HEK293T (cell line): ENCODE results near the gene CARM1.

Experiments
- CTCF ChIA-PET: fragments of 350-600 bp; formaldehyde crosslinking; extraction: SDS; loops from one replicate; lab custom pipeline; 2021; ENCODE audit warnings: antibody characterized with exemption, inconsistent platforms; lab: Yijun Ruan, JAX
- POLR2A ChIA-PET: fragments of 350-600 bp; formaldehyde crosslinking; extraction: SDS; loops from one replicate; lab custom pipeline; 2020; ENCODE audit warnings: antibody characterized with exemption, inconsistent platforms; lab: Yijun Ruan, JAX
- DNase-seq: peaks from one replicate; pipeline ENCODE4 v3.0.0; 2012; ENCODE audit warnings: mixed read lengths; ENCODE audit errors: extremely low spot score
- ARNT ChIP-seq: fragments of 450-650 bp; IDR thresholded peaks from 2 replicates; pipeline ENCODE4 v1.6.1; 2017; ENCODE audit warnings: mild to moderate bottlenecking
- BHLHE40 ChIP-seq: fragments of 450-650 bp; IDR thresholded peaks from 2 replicates; pipeline ENCODE4 v1.6.1; 2016; ENCODE audit warnings: mild to moderate bottlenecking, moderate library complexity, borderline replicate concordance
- CTBP1 ChIP-seq: fragments of 450-650 bp; IDR thresholded peaks from 2 replicates; pipeline ENCODE4 v1.6.1; 2016; ENCODE audit warnings: borderline replicate concordance
- ELF4 ChIP-seq: fragments of 450-650 bp; IDR thresholded peaks from 2 replicates; pipeline ENCODE4 v1.6.1; 2017; ENCODE audit warnings: antibody characterized with exemption
- FOXA1 ChIP-seq: fragments of 450-650 bp; IDR thresholded peaks from 2 replicates; pipeline ENCODE4 v1.6.1; 2016; ENCODE audit warnings: mild to moderate bottlenecking
- FOXK2 ChIP-seq: fragments of 450-650 bp; IDR thresholded peaks from 2 replicates; pipeline ENCODE4 v1.6.1; 2016; ENCODE audit warnings: mild to moderate bottlenecking
- FOXM1 ChIP-seq: fragments of 450-650 bp; IDR thresholded peaks from 2 replicates; pipeline ENCODE4 v1.6.1; 2017; ENCODE audit warnings: mild to moderate bottlenecking, borderline replicate concordance
- HDGF ChIP-seq: fragments of 450-650 bp; IDR thresholded peaks from 2 replicates; pipeline ENCODE4 v1.6.1; 2017; ENCODE audit warnings: antibody characterized with exemption, borderline replicate concordance
- L3MBTL2 ChIP-seq: fragments of 450-650 bp; conservative IDR thresholded peaks from 2 replicates; pipeline ENCODE4 v1.6.1; 2016; ENCODE audit warnings: mild to moderate bottlenecking
- LEF1 ChIP-seq: fragments of 450-650 bp; IDR thresholded peaks from 2 replicates; pipeline ENCODE4 v1.6.1; 2017; ENCODE audit warnings: mild to moderate bottlenecking, borderline replicate concordance
- NFRKB ChIP-seq: fragments of 450-650 bp; IDR thresholded peaks from 2 replicates; pipeline ENCODE4 v1.6.1; 2016; ENCODE audit warnings: mild to moderate bottlenecking, moderate library complexity
- SP1 ChIP-seq: fragments of 450-650 bp; IDR thresholded peaks from 2 replicates; pipeline ENCODE4 v1.6.1; 2017
- SUZ12 ChIP-seq: fragments of 450-650 bp; IDR thresholded peaks from 2 replicates; pipeline ENCODE4 v1.6.1; 2016; ENCODE audit warnings: mild to moderate bottlenecking
- TARDBP ChIP-seq: fragments of 450-650 bp; IDR thresholded peaks from 2 replicates; pipeline ENCODE4 v1.6.1; 2016
- ZNF384 ChIP-seq: fragments of 450-650 bp; IDR thresholded peaks from 2 replicates; pipeline ENCODE4 v1.6.1; 2016
- TF ChIP-seq, protein P1 (sequence below): fragments of 450-650 bp; IDR thresholded peaks from 2 replicates; pipeline ENCODE4 v1.6.1; 2016

The CARM1 gene

DNA sequence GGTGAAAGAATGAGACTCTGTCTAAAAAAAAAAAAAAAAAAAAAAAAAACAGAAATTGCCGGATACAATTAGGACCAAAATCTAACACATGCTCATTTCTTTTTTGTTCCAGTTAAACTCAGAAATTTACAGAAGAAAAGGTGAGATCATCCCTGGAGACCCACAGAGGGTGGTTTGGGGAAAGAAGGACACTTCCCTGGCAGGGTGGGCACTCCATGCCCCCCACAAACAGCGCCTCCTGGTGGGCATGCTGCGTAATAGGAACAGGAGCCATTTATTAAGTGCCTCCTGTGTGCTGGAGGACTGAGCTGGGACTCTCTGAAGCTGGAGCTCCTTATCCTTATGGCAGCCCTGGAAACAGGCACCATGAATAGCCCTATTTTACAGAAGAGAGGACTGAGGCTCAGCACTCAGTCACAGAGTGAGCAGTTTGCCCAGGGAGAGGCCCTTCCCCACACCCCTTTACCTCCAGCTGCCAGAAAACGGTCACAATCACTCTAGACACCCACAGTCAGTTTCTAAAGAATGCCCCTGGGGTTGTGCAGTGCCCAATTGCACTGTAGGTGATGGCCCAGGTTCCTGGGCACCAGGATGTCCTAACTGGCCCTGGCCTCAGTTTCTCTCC is 13.0 kb upstream of the CARM1 start:
- POLR2A ChIA-PET: interaction anchor here (1.5 to 1.7 kb wide), 2 partner anchors 22 to 141 kb away, joined by 7 to 8 read pairs; partner anchors contain the start of genes DNM2 and TMED1
- TF ChIP-seq ZNF384 (peak; percentile 95), FOXM1 (no peak), LEF1 (no peak), TARDBP (no peak), HDGF (no peak), NFRKB (no peak)
- CTCF ChIA-PET: interaction anchor here (0.6 to 1.3 kb wide), 8 partner anchors 10 to 152 kb away, joined by 3 to 8 read pairs (median 4); partner anchors contain the start of gene TMED1
- peak; percentile 68 for DNase-seq

- TF ChIP-seq ELF4 (no peak), FOXM1 (no peak), SUZ12 (no peak), TARDBP (no peak)
- DNase-seq: no peak
- ChIA-PET CTCF (interaction anchor here (0.6 to 1.1 kb wide), 3 partner anchors 25 to 340 kb away, joined by 3 to 4 read pairs (median 3); partner anchors contain the start of gene TMED1), POLR2A (interaction anchor here (6.1 kb wide), 1 partner anchor 25 kb away, joined by 72 read pairs; the partner anchor contains the start of gene TMED1)
Measured at GRCh38 chr19:10861103-10861651, 10.2 kb upstream of the CARM1 start.

DNA sequence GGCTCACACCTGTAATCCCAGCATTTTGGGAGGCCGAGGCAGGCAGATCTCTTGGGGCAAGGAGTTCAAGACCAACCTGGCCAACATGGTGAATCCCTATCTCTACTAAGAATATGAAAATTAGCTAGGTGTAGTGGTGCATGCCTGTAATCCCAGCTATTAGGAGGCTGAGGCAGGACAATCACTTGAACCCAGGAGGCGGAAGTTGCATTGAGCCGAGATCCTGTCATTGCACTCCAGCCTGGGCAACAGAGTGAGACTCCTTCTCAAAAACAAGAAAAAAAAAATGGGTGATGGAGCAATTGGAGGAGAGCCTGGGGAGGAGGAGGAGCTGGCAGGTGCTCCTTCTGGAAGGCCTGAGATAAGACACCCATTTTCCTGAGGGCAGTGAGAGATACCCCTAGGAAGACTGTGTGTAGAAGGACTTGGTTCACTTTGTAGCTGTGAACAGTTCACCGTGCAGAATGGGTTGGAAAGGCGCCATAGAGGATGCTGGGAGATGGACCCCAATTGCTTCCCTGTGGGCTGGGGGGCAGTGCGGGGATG is 8.7 kb upstream of the CARM1 start:
- ChIA-PET CTCF (interaction anchor here (1.3 kb wide), 1 partner anchor 8 kb away, joined by 3 read pairs; the partner anchor contains the start of gene CARM1), POLR2A (interaction anchor here (6.1 kb wide), 1 partner anchor 26 kb away, joined by 72 read pairs; the partner anchor contains the start of gene TMED1)
- DNase-seq: no peak
- TF ChIP-seq SP1: no peak
- TF ChIP-seq, protein P1, sequence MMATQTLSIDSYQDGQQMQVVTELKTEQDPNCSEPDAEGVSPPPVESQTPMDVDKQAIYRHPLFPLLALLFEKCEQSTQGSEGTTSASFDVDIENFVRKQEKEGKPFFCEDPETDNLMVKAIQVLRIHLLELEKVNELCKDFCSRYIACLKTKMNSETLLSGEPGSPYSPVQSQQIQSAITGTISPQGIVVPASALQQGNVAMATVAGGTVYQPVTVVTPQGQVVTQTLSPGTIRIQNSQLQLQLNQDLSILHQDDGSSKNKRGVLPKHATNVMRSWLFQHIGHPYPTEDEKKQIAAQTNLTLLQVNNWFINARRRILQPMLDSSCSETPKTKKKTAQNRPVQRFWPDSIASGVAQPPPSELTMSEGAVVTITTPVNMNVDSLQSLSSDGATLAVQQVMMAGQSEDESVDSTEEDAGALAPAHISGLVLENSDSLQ: no peak
- no peak for TF ChIP-seq FOXK2
- TF ChIP-seq ELF4: no peak
- TF ChIP-seq ARNT: no peak
- no peak for TF ChIP-seq CTBP1
- no peak for TF ChIP-seq BHLHE40
- TF ChIP-seq TARDBP: no peak
- no peak for TF ChIP-seq FOXA1

GRCh38 chr19:10863107-10863717 is 8.1 kb upstream of the CARM1 start:
- no peak for DNase-seq
- TF ChIP-seq FOXM1 (no peak), FOXK2 (no peak), BHLHE40 (no peak), FOXA1 (no peak), SUZ12 (no peak)
- TF ChIP-seq, protein P1: no peak
- CTCF ChIA-PET: interaction anchor here (1.0 to 4.5 kb wide), 5 partner anchors 8 to 168 kb away, joined by 3 to 48 read pairs (median 3); partner anchors contain the start of gene CARM1
- POLR2A ChIA-PET: interaction anchor here (1.0 to 6.1 kb wide), 4 partner anchors 16 to 146 kb away, joined by 3 to 72 read pairs (median 6); partner anchors contain the start of gene TMED1

DNA sequence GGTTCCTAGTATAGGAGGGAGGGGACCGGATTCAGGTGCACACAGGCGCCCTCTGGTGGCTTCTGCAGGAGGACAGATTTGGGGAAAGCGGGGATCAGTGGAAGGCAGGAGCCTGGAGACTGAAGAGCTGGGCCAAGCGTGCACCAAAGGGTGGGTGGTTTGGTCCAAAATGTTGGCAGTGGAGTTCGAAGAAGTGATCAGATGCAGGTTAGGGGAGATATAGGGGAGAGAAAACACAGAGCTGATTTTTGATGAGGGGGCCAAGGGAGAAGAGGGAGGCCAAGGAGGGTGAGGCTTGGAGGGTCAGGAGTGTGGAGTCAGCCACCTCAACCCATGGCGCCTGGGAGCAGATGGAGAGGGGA is 6.8 kb upstream of the CARM1 start:
- peak; percentile 81 for DNase-seq

DNA sequence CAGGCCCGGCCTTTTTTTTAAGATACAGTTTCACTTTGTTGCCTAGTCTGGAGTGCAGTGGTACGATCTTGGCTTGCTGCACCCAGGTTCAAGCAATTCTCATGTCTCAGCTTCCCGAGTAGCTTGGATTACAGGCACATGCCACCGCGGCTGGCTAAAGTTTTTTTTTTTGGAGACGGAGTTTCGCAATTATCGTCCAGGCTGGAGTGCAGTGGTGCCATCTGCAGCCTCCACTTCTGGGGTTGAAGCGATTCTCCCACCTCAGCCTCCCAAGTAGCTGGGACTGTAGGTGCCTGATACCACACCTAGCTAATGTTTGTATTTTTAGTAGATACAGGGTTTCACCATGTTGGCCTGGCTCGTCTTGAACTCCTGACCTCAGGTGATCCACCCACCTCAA is 4.9 kb upstream of the CARM1 start:
- TF ChIP-seq FOXM1 (no peak), L3MBTL2 (no peak), BHLHE40 (no peak), CTBP1 (no peak), ZNF384 (no peak), ARNT (no peak), FOXA1 (no peak), FOXK2 (no peak)
- TF ChIP-seq, protein P1: no peak
- DNase-seq: no peak
- ChIA-PET CTCF (interaction anchor here (1.3 to 4.5 kb wide), 2 partner anchors 13 to 30 kb away, joined by 8 to 48 read pairs; partner anchors contain the start of gene TMED1), POLR2A (interaction anchor here (6.1 kb wide), 1 partner anchor 30 kb away, joined by 72 read pairs; the partner anchor contains the start of gene TMED1)

More for the DNA sequence above, 6.8 kb upstream of the CARM1 start:
- TF ChIP-seq HDGF: no peak
- no peak for TF ChIP-seq FOXA1
- no peak for TF ChIP-seq FOXK2
- TF ChIP-seq TARDBP: no peak
- ChIA-PET POLR2A (interaction anchor here (0.6 to 6.1 kb wide), 6 partner anchors 12 to 163 kb away, joined by 3 to 72 read pairs (median 5); partner anchors contain the start of genes QTRT1 and TMED1), CTCF (interaction anchor here (0.5 to 4.5 kb wide), 30 partner anchors 8 to 1011 kb away, joined by 3 to 48 read pairs (median 4); partner anchors contain the start of genes DNM2, QTRT1 and TMED1)
